Neural progenitor cell (in vitro differentiated cells): ENCODE measurements around the gene ZNF48.

Source experiments
- CTCF ChIP-seq: fragments of 200-600 bp; sonication (generic); IDR thresholded peaks from 2 replicates; pipeline ENCODE4 v1.5.1; 2017; ENCODE audit warnings: antibody characterized with exemption, mild to moderate bottlenecking
- EZH2 ChIP-seq: fragments of 200-600 bp; sonication (generic); IDR thresholded peaks from 2 replicates; pipeline ENCODE4 v1.6.1; 2017; ENCODE audit warnings: antibody characterized with exemption, mild to moderate bottlenecking, moderate library complexity
- EZH2phosphoT487 ChIP-seq: fragments of 200-600 bp; sonication (generic); IDR thresholded peaks from 2 replicates; pipeline ENCODE4 v1.6.1; 2017; ENCODE audit warnings: antibody characterized with exemption

- TF ChIP-seq CTCF = peak; percentile 30
- no peak for TF ChIP-seq EZH2
- no peak for TF ChIP-seq EZH2phosphoT487
Measured at GRCh38 chr16:30378236-30379157, 16.7 kb upstream of the ZNF48 start.
